GM19240 (cell line): ENCODE data around the gene HELLS.
"Not testable (repeated sequence)": the region's sequence is repeated elsewhere in the genome, so short reads cannot be mapped to it uniquely, and the experiment has no call there.

Source experiments
- DNase-seq: peaks from one replicate; pipeline ENCODE4 v3.0.0; 2011; ENCODE audit warnings: low spot score; ENCODE audit not compliant: insufficient read length

HELLS gene

GRCh38 chr10:94545391-94546048, at the start of gene HELLS:
TSS of gene HELLS (plus strand) at chr10:94545788. CDS start at chr10:94545922, 134 bp downstream.
- peak; percentile 64 for DNase-seq

GRCh38 chr10:94496010-94496409, 49.6 kb upstream of the HELLS start:
- DNase-seq = no peak

- no peak for DNase-seq
These were observed 48.9 kb upstream of the HELLS start for GRCh38 chr10:94496646-94497045.

- no peak for DNase-seq
These were observed 45.5 kb upstream of the HELLS start for GRCh38 chr10:94500063-94500462.

- DNase-seq = no peak
These were observed 24.0 kb upstream of the HELLS start for GRCh38 chr10:94521276-94522250.

- DNase-seq = no peak
These were observed 21.4 kb upstream of the HELLS start for GRCh38 chr10:94524146-94524545.

- DNase-seq = no peak
These were observed 20.9 kb upstream of the HELLS start for GRCh38 chr10:94524711-94525110.

- DNase-seq = not testable (repeated sequence)
These were observed 14.0 kb upstream of the HELLS start for GRCh38 chr10:94531550-94531949.

- no peak for DNase-seq
These were observed 12.6 kb upstream of the HELLS start for GRCh38 chr10:94533027-94533426.

- not testable (repeated sequence) for DNase-seq
These were observed 3.3 kb upstream of the HELLS start for GRCh38 chr10:94542282-94542681.

GRCh38 chr10:94546049-94546900, 687 bp downstream of the HELLS start:
- no peak for DNase-seq

GRCh38 chr10:94546901-94547185, 1.3 kb downstream of the HELLS start:
- no peak for DNase-seq

- no peak for DNase-seq
These were observed 3.6 kb downstream of the HELLS start for GRCh38 chr10:94549221-94549620.

- not testable (repeated sequence) for DNase-seq
These were observed 22.2 kb downstream of the HELLS start for GRCh38 chr10:94567714-94568307.

- no peak for DNase-seq
These were observed 25.5 kb downstream of the HELLS start for GRCh38 chr10:94571081-94571480.

- no peak for DNase-seq
These were observed 25.9 kb downstream of the HELLS start for GRCh38 chr10:94571528-94571927.

GRCh38 chr10:94578790-94579189, 33.2 kb downstream of the HELLS start:
- DNase-seq = no peak

GRCh38 chr10:94583124-94583523, 37.5 kb downstream of the HELLS start:
- DNase-seq = no peak

- DNase-seq = no peak
These were observed 46.0 kb downstream of the HELLS start for GRCh38 chr10:94591461-94592205.

- DNase-seq = no peak
These were observed 57.3 kb downstream of the HELLS start for GRCh38 chr10:94602729-94603515.
